Muscle of back (tissue), 11 donors: ENCODE results near the gene FZR1. TPM values are rescaled to one million over a fixed set of nuclear protein-coding genes. Genes with fewer than 3 reads are reported as not detected.

Experiments used
- DNase-seq, 3 donors: peaks; one replicate each; pipeline versions ENCODE4 v3.0.0 to v3.0.0-alpha.2; 2013
- polyA plus RNA-seq, 10 donors: library from polyadenylated mRNA; unstranded; fragments of 120-200 nt; gene quantifications; one replicate each; pipeline ENCODE4 v1.2.1, GENCODE V29; 2013; ENCODE audit not compliant: insufficient read length in 10 of 10

Gene FZR1
- polyA plus RNA-seq, 10 donors = 24.6 to 34.3 (median 27.1) TPM

- peak in 1 of 3 donors; percentile 42 for DNase-seq
Measured at GRCh38 chr19:3470500-3471128, 35.5 kb upstream of the FZR1 start.

DNA sequence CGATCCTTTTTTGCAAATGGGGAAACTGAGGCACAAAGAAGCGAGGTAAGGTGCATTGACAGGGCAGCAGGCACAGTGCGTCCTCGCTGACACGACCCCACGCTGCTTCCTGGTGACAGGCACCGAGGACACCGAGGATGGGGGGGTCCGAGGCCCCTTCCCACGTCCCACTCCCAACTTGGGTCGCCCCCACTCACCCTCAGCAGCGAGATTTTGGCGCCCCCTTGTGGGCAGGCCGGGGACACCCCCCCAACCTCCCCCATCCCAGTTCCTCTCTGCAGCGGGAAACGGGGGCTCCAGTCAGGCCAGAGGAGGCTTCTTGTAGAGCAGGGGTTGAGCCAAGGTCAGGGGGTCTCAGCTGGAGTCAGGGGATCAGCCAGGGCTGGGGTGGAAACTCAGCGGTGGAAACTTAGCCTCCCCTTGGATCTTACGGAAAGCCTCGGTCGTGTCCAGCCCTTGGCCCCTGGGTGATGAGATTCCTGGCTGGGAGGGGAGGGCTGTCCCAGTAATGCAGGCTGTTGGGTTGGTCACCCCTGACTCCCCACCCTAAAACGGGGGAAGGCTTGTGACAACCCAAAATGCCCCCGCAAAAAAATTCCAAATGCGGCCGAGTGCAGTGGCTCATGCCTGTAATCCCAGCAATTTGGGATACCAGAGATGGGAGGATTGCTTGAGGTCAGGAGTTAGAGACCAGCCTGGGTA is 34.0 kb upstream of the FZR1 start:
- peak in 1 of 3 donors; percentile 53 for DNase-seq

DNA sequence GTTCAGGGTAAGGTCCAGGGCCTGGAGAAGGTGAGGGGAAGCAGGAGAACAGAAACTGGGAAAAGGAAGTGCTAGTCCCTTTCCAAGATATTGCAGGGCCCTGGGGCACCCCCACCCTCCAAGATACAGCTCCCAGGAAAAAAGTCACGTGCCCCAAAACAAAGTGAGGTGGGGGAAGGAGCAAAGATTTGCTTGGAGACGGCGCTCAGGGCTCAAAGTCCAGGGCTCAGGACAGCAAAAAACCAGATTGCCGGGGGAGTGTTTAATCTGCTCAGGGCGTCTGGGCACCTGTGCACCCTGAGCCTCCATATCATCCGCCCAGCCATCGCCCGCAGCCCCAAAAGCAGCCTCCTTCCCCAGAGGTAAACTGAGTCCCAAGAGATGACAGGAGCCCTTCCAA is 32.1 kb upstream of the FZR1 start:
- DNase-seq = no peak

- DNase-seq = no peak
Measured at GRCh38 chr19:3474614-3475013, 31.5 kb upstream of the FZR1 start.

DNA sequence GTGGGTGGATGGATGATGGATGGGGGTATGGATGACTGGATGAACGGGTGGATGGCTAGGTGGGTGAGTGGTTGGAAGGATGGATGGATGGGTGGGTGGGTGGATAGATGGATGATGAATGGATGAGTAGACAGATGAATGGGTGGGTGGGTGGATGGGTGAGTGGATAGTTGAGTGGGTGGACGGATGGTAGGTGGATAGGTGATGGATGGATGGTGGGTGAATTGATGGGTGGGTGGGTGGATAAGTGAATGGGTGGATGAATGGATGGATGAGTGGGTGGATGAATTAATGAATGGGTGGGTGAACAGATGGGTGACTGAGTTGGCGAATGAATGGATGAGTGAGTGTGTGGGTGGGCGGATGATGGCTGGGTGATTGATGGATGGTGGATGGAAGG is 30.7 kb upstream of the FZR1 start:
- DNase-seq = no peak

DNA sequence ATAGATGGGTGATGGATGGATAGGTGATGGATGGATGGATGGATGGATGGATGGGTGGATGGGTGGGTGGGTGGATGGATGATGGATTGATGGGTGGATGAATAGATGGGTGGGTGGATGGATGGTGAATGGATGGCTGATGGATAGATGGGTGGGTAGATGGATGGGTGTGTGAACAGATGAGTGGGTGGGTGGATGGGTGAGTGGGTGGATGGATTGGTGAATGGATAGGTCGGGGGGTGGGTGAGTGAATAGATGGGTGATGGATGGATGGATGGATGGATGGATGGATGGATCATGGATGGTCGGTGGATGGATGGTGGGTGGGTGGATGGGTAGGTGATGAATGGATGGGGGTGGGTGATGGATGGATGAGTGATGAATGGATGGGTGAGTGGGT is 29.3 kb upstream of the FZR1 start:
- DNase-seq = no peak

GRCh38 chr19:3477506-3477905 is 28.6 kb upstream of the FZR1 start:
- DNase-seq = no peak

DNA sequence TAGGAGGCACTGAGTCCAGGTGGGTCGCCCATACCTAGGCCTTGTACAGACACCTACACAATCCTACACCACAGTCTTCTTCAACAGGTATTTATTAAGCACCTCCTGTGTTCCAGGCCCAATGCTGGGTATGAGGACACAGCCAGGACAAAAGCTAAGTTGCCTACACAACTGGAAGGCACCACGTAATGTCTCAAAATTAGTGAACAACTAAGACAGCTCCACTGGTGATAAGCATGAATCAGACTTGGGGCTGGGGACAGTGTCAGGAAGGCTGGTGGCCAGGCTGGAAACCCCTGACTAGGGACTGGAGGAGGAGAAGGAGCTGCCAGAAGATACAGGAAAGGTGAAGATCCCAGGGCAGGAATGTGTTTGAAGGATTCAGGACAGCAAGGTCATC is 28.2 kb upstream of the FZR1 start:
- no peak for DNase-seq

DNA sequence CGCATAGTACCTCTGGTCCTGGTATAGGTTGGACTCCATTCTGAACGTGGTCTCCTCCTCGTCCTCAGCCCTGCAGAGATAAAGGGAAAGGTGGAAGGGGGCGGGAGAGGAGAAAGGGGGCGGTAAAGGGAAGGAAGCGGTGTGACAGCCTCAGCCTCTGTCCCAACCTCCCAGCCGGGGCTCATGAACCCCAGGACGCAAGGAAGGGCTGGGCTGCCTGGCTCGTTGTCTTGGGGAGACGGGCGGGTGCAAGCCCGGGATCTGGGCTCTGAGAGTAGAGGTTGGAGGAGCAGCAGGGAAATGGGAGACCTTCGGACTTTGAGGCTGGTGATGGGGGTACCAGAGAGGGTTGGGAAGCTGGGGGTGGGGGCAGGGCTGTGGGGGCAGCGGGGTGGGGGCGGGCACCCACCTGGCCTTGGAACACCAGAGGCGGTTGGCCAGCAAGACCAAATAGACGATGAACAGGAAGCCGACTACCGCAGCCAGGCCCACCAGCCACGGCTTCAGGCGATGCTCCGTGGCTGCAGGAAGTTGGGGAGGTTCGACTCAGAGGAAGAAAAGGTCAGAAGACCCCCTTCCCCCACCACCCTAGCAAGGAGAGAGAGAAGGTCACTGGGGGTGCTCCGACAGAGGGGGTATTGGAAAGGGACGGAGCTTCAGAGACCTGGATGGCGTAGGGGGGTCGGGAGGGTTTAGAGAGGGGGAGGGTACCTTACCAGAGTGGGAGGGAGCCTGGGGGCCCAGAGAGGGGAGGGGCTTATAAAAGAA is 27.5 kb upstream of the FZR1 start:
- DNase-seq = no peak

GRCh38 chr19:3479177-3479833 is 26.8 kb upstream of the FZR1 start:
- no peak for DNase-seq

DNA sequence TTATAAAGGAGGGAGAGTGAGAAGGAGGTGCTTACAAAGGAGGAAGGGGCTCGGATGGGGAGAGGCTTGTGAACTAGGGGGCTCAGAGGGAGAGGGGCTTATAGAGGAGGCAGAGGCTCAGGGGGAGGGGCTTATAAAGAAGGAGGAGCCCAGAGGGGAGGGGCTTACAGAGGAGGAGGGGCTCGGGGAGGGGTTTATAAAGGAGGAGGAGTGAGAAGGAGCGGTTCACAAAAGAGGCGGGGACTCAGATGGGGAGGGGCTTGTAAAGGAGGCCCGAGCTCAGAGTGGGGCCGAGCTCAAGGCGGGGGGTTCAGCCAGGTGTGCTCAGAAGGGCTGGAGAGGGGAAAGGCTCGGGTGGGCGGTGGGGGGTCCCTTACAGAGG is 26.3 kb upstream of the FZR1 start:
- DNase-seq = no peak

DNA sequence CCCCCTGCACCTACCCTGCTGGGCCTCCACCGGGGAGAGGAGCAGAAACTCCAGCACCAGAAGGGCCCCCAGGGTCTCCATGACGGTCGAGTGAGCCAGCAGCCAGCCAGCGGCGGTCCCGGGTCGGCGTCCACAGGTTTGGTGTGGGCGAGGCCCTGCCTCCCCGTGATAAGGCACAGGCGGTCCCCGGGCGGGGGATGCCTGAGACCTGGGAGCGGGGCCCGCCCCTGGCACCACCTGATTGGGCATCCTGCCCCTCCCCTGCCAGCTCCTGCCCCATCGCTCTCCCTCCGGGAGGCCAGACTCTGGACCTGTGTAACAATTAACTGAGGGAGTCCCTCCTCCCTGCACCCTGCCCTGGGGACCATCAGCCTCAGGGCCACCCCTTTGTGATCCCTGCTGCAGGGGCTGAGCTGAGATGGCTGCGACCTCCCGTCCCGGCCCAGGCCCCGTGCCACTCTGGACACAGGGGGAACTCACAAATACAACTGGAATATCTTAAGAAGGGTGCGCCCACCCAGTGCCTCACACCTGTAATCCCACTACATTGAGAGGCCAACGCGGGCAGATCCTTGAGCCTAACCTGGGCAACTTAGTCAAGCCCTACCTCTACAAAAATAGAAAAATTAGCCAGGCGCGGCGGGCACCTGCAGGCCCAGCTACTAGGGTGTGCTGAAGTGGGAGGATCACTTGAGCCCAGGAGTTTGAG is 25.6 kb upstream of the FZR1 start, which contains the start of gene SMIM24:
TSS of gene SMIM24 (minus strand) at position 143 of the 709 bp plus-strand sequence. CDS start at position 81, 62 bp downstream.
- DNase-seq = no peak

DNA sequence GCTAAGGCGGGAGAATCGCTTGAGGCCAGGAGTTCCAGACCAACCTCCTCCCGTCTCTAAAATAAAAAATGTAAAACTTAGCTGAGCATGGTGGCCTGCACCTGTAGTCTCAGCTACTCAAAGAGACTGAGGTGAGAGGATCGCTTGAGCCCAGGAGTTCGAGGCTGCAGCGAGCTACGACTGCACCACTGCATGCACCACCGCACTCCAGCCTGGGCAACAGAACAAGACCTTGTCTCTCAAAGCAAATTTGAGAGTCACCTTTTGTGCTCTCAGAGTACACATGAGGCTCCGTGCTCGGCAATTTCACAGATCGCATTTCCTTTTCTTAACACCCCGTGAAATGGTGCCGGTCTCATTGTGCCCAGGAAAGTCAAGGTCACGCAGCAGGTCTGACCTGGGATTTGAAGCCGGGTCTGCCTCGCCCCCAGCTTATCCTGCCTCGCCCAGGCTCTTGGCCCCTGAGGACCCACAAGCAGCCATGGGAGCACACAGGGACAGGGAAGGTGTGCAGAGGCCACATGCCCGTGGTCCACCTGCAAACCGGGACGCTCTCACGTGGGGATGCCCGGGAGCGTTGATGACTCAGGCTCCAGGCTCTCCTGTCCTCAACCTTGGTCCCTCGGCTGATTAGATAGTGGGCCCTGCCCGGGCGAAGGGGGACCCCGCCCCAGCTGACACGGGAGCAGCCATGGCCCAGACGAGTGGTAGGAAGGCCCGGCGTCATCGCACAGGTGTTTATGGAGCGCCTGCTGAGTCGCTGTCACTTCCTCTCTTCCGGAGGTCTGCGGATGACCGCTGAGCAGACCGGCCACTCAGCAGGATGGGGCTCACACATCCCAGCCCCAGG is 24.6 kb upstream of the FZR1 start:
- DNase-seq = no peak

DNA sequence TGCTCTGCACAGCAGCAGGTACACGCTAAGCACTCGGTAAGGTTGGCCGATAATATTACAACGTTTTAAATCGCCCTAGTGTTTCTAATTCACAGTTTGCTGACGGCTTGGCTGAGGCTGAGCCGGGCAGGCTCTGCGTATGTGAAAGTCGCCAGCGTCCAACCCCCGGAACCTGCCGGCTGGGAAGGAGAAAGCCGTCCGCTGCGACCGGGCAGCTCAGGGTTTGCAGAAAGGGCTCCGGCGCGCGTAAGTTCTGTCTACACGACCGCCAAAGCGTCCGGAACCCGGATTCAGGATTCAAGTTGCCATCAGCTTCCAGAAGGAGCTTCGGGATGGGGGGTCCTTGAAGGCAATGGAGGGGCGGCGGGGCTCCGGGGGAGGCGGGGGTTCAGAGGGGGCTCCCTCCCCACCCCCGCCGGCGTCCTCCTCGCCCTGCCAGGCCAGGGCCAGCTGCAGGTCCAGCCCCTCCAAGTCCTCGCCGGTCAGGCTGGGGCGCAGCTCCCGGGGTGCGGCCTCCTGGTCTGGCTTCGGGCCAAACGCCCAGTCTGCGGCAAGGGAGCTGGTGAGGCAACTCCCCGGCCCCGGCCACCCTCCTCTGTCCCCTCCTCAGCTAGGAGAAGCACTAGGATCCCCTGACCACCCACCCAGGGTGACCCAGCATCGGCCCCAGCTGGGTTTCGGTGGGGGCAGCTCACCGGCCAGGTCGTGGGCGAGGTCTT is 23.4 kb upstream of the FZR1 start:
- no peak for DNase-seq

GRCh38 chr19:3483226-3483628 is 22.9 kb upstream of the FZR1 start, which contains the start of gene SMIM44:
SMIM44 (minus strand) TSS chr19:3483441; CDS start chr19:3483403, 38 bp downstream.
- no peak for DNase-seq

DNA sequence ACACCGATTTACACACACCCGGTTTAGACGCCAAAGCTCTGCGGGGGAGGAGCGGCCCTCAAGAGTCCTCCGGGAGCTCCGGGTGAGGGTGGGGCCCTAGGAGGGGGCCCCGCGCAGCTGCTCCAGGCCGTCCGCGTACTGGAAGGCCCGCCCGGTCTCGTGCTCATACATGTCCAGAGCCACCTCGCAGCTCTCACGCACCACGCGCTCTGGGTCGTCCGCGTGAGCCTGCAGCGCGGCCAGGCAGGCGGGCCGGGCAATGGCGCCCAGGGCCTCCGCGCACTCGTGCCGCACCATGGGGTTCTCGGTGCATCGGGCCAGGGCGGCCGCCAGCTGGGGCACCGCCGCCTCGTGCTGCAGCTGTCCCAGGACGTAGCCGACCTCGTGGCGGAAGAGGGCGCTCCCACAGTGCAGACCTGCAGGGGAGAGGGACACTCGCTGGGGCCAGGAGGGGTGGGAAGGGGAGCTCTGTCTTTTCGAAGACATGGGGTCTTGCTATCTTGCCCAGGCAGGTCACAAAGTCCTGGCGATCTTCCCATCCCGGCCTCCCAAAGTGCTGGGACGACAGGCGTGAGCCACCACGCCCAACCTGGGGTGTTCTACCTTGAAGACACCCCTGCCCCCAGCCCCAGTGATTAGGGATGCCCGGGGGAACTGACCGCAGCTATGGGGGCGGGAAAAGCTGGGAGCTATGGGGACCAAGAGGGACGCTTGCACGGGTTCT is 14.6 kb upstream of the FZR1 start:
- no peak for DNase-seq

DNA sequence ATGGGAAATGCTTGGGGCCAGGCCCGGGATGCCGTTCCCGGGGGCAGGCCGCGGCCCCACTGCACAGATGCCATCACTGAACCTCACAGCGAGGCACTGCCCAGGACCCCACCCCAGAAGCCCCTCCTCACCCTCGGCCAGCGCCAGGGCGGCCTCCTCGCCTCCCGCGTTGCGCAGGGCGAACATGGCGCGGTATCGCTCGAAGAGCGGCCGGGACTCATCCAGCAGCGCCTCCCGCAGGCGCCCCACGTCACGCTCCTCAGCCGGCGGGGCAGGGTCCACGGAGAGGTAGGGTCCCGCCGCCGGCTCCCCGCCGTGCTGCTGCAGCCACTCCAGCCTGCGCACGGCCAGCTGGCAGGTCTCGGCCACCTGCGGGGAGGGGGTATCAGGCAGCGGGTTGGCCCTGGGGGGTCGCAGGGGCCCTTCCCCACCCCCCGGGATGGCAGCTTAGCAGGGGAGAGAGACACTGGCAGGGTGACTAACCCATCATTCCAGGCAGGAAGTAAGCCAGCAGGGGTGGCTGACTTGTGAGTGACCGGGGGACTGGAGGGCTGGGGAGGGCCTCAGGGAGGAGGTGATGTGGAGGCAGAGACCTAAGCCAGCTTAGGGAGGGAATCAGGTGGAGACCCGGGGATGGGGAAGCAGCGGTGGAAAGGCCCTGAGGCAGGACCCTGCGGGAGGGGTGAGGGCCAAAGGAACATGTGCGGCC is 13.8 kb upstream of the FZR1 start:
- no peak for DNase-seq

- no peak for DNase-seq
Measured at GRCh38 chr19:3492919-3493318, 13.2 kb upstream of the FZR1 start.

DNA sequence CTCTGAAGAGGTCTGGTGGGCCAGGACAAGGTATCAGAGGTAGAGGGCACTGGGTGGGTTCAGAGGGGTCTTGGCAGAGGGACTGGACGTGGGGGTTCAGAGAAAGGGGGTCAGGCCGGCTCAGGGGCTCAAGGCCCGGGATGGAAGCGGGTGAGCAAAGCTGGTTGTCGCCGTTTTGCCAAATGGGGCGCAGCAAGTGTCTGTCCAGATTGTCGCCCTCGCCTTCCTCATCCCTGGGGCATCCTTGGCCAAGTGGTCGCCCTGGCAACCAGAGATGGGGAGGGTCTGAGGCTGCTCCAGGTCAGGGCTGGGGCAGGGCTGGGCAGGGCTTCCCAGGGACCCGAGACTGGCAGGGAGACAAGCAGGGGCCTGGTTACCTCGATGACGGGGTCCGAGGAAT is 12.5 kb upstream of the FZR1 start:
- DNase-seq = no peak
